ENCODE data around the gene CAMSAP1. TPM values are rescaled to one million over a fixed set of nuclear protein-coding genes. Genes with fewer than 3 reads are reported as not detected.
A peak's percentile ranks its signal among the peaks of the same experiment; 100 is the strongest.

Gene CAMSAP1
- total RNA-seq, 2 experiments from 2014 or later, result 43.2 to 46.0 TPM

- H3K9me3 Mint-ChIP-seq, result no peaks in the 10 kb centered on the region
- H3K4me3 Mint-ChIP-seq, result no peak overlapping the region
- DNase-seq, result no peak
- intact Hi-C loops (cut with micrococcal nuclease), result no loop called here
- H3K27ac Mint-ChIP-seq, result no peak overlapping the region
- CTCF ChIA-PET, result no interaction called here
- no peaks in the 10 kb centered on the region for H3K27me3 Mint-ChIP-seq
- H3K36me3 Mint-ChIP-seq, result peaks cover 15% of the 10 kb centered on the region
- peaks cover 48% of the 10 kb centered on the region for H3K4me1 Mint-ChIP-seq (ENCODE audit: low read depth)
- POLR2A ChIA-PET, result no interaction called here
Observed at GRCh38 chr9:135879619-135880018, 27.7 kb downstream of the CAMSAP1 start.

GRCh38 chr9:135879237-135879601, 28.1 kb downstream of the CAMSAP1 start:
- no peak overlapping the region for H3K4me3 Mint-ChIP-seq
- ChIA-PET POLR2A (no interaction called here), CTCF (no interaction called here)
- DNase-seq, result no peak
- peaks cover 15% of the 10 kb centered on the region for H3K36me3 Mint-ChIP-seq
- no peak overlapping the region for H3K27ac Mint-ChIP-seq
- intact Hi-C loops (cut with micrococcal nuclease), result no loop called here
- H3K4me1 Mint-ChIP-seq (ENCODE audit: low read depth), result peaks cover 44% of the 10 kb centered on the region
- no peaks in the 10 kb centered on the region for H3K9me3 Mint-ChIP-seq
- no peaks in the 10 kb centered on the region for H3K27me3 Mint-ChIP-seq

- intact Hi-C loops (cut with micrococcal nuclease), result no loop called here
- peaks cover 39% of the 10 kb centered on the region for H3K4me1 Mint-ChIP-seq (ENCODE audit: low read depth)
- ChIA-PET CTCF (interaction anchor here (1.5 kb wide), 1 partner anchor 14 kb away, joined by 6 read pairs; no protein-coding TSS in a partner anchor), POLR2A (no interaction called here)
- no peak overlapping the region for H3K4me3 Mint-ChIP-seq
- H3K27me3 Mint-ChIP-seq, result no peaks in the 10 kb centered on the region
- no peak overlapping the region for H3K27ac Mint-ChIP-seq
- no peaks in the 10 kb centered on the region for H3K9me3 Mint-ChIP-seq
- peaks cover 15% of the 10 kb centered on the region for H3K36me3 Mint-ChIP-seq
- no peak for DNase-seq
Observed at GRCh38 chr9:135878528-135879236, 28.7 kb downstream of the CAMSAP1 start.

DNA sequence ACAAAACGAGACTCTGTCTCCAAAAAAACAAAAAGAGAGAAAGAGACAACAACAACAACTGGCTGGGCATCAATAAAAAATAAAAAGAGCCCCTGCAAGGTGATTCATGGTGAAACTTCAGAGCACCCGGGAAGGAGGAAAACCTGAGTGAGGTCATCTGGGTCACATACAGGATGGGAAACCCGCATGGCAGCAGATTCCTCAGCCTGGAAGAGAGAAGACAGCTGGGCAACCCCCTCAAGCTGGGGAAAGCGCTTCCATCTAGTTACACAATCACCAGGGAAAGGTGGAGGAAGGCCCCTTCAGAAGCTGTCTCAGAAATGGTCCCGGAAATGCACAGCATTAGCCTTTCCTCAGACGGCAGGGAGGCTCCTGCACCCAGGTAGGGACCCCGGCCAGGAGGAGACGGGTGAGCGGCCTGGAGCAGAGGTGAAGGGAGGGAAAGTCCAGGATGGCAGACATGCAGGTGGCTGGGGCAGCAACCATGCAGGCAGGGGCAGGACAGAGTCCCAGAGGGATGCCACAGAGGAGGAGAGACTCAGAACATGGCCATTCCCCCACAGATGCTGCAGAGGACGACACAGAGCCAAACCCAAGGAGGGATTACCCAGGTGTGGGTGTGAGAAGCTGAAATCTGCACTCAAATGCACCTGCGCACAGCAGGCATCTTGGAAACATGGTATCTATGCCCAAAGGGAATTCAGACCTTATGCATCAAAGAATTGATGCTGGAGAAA, 29.4 kb downstream of the CAMSAP1 start:
- Mint-ChIP-seq H3K4me1 (ENCODE audit: low read depth) (peaks cover 36% of the 10 kb centered on the region), H3K27ac (no peak overlapping the region), H3K36me3 (peaks cover 15% of the 10 kb centered on the region), H3K4me3 (no peak overlapping the region), H3K27me3 (no peaks in the 10 kb centered on the region), H3K9me3 (no peaks in the 10 kb centered on the region)
- CTCF ChIA-PET, result interaction anchor here (1.5 kb wide), 1 partner anchor 14 kb away, joined by 6 read pairs; no protein-coding TSS in a partner anchor
- intact Hi-C loops (cut with micrococcal nuclease), result no loop called here
- no peak for DNase-seq
- POLR2A ChIA-PET, result no interaction called here

DNA sequence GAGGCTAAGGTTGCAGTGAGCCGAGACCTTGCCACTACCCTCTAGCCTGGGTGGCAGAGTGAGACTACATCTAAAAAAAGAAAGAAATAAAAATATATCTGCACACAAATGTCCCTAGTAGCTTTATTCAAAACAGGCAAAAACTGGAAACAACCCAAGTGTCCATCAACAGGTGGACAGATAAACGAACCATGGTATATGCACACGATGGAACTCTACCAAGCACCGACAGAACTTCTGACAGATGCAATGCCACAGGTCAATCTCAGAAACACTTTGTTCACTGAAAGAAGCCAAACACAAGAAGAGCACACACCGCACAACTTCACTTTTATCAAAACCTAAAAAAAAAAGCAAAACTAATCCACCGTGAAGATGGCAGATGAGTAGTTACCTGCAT, 30.4 kb downstream of the CAMSAP1 start:
- Mint-ChIP-seq H3K4me3 (no peak overlapping the region), H3K27ac (no peak overlapping the region), H3K36me3 (peaks cover 12% of the 10 kb centered on the region), H3K27me3 (no peaks in the 10 kb centered on the region), H3K9me3 (no peaks in the 10 kb centered on the region), H3K4me1 (ENCODE audit: low read depth) (peaks cover 37% of the 10 kb centered on the region)
- CTCF ChIA-PET, result no interaction called here
- intact Hi-C loops (cut with micrococcal nuclease), result no loop called here
- POLR2A ChIA-PET, result interaction anchor here (0.8 kb wide), 1 partner anchor 12 kb away, joined by 4 read pairs; no protein-coding TSS in a partner anchor
- DNase-seq, result no peak

DNA sequence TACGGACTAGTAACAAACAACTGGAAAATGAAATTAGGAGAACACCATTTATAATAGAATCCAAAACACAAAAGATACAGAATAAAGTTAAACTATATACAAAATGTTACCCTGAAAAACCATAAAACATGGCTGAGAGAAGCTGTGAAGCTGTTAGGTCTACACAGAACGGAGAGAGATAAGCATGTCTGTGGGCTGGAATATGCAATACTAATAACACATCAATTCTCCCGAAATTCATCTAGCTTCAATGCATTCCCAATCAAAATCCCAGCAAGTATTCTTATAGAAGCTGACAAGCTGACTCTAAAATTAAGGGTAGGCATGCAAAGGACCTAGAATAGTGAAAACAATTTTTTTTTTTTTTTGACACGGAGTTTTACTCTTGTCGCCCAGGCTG, 32.5 kb downstream of the CAMSAP1 start:
- Mint-ChIP-seq H3K36me3 (peaks cover 14% of the 10 kb centered on the region), H3K27me3 (no peaks in the 10 kb centered on the region), H3K9me3 (no peaks in the 10 kb centered on the region), H3K4me3 (no peak overlapping the region), H3K27ac (no peak overlapping the region), H3K4me1 (ENCODE audit: low read depth) (peaks cover 39% of the 10 kb centered on the region)
- POLR2A ChIA-PET, result no interaction called here
- intact Hi-C loops (cut with micrococcal nuclease), result no loop called here
- CTCF ChIA-PET, result interaction anchor here (1.2 to 2.2 kb wide), 3 partner anchors 9 to 248 kb away, joined by 3 to 9 read pairs (median 4); no protein-coding TSS in a partner anchor
- no peak for DNase-seq

DNA sequence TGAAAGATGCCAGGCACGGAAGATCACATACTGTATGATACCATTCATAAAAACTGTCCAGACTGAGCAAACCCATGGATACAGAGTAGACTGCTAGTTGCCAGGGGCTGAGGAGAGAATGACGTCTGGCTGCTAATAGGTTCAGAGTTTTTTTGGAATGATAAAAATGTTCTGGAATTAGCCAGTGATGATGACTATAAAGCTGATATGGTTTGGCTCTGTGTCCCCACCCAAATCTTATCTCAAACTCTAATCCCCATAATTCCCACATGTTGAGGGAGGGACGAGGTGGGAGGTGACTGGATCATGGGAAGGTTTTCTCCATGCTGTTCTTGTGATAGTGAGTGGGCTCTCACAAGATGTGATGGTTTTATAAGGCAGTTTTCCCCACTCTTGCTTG, 37.4 kb downstream of the CAMSAP1 start:
- Mint-ChIP-seq H3K9me3 (no peaks in the 10 kb centered on the region), H3K27me3 (no peaks in the 10 kb centered on the region), H3K4me3 (no peak overlapping the region), H3K36me3 (peaks cover 20% of the 10 kb centered on the region), H3K27ac (no peak overlapping the region), H3K4me1 (ENCODE audit: low read depth) (peaks cover 27% of the 10 kb centered on the region)
- DNase-seq, result no peak
- POLR2A ChIA-PET, result no interaction called here
- intact Hi-C loops (cut with micrococcal nuclease), result no loop called here
- CTCF ChIA-PET, result interaction anchor here (0.7 kb wide), 1 partner anchor 18 kb away, joined by 5 read pairs; no protein-coding TSS in a partner anchor

- DNase-seq, result no peak
- POLR2A ChIA-PET, result no interaction called here
- Mint-ChIP-seq H3K27me3 (no peaks in the 10 kb centered on the region), H3K9me3 (no peaks in the 10 kb centered on the region), H3K4me1 (ENCODE audit: low read depth) (peaks cover 50% of the 10 kb centered on the region), H3K4me3 (no peak overlapping the region), H3K36me3 (peaks cover 43% of the 10 kb centered on the region), H3K27ac (no peak overlapping the region)
- intact Hi-C loops (cut with micrococcal nuclease), result no loop called here
- CTCF ChIA-PET, result interaction anchor here (0.7 to 1.2 kb wide), 8 partner anchors 10 to 191 kb away, joined by 3 to 4 read pairs (median 3); partner anchors contain the start of gene UBAC1
Observed at GRCh38 chr9:135865531-135865930, 41.8 kb downstream of the CAMSAP1 start.

DNA sequence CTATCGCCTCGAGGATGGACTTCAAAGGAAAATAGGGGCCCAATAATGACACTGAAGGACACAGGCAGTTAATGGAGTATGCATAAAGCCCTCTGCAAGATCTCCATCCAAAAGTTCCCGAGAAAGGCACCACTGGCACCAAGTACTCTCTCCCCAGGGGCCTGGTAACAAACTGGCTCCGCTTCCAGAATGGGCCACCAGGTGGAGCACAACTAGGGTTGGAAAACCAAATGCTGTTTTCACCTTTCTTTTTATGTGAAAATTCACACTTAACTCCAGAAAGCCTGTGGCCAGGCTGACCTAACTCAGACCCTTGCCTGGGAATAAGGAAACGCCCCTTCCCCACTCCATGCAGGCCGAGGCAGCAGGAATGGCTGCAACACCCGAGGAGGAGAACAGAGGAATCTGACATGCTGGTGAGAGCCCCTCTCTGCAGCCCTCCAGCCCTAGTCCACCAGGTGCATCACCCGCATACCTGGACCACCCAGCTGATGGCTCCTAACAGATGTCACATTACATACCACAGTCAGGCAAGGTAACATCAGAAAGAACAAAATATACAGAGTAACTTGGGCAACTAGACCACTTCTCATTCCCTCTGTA, 42.8 kb downstream of the CAMSAP1 start:
- POLR2A ChIA-PET, result no interaction called here
- DNase-seq, result peak; percentile 81
- Mint-ChIP-seq H3K4me3 (no peak overlapping the region), H3K27me3 (no peaks in the 10 kb centered on the region), H3K4me1 (ENCODE audit: low read depth) (peaks cover 51% of the 10 kb centered on the region), H3K36me3 (peaks cover 37% of the 10 kb centered on the region), H3K27ac (no peak overlapping the region), H3K9me3 (no peaks in the 10 kb centered on the region)
- intact Hi-C loops (cut with micrococcal nuclease), result loop anchor here (5.0 kb wide), 1 partner anchor 248 kb away; no protein-coding TSS in a partner anchor
- CTCF ChIA-PET, result interaction anchor here (0.6 to 1.8 kb wide), 16 partner anchors 9 to 260 kb away, joined by 3 to 16 read pairs (median 4); partner anchors contain the start of gene UBAC1

- Mint-ChIP-seq H3K36me3 (peaks cover 40% of the 10 kb centered on the region), H3K27ac (peak overlapping the region; percentile 74), H3K9me3 (no peaks in the 10 kb centered on the region), H3K4me1 (ENCODE audit: low read depth) (peaks cover 54% of the 10 kb centered on the region), H3K27me3 (no peaks in the 10 kb centered on the region), H3K4me3 (no peak overlapping the region)
- peak; percentile 41 for DNase-seq
- intact Hi-C loops (cut with micrococcal nuclease), result loop anchor here (1.0 to 5.0 kb wide), 3 partner anchors 42 to 249 kb away; no protein-coding TSS in a partner anchor
- CTCF ChIA-PET, result interaction anchor here (1.6 to 1.8 kb wide), 2 partner anchors 11 to 14 kb away, joined by 6 to 9 read pairs; no protein-coding TSS in a partner anchor
- POLR2A ChIA-PET, result no interaction called here
Observed at GRCh38 chr9:135862809-135863208, 44.5 kb downstream of the CAMSAP1 start.

GRCh38 chr9:135858491-135859185, 48.7 kb downstream of the CAMSAP1 start:
- POLR2A ChIA-PET, result no interaction called here
- intact Hi-C loops (cut with micrococcal nuclease), result no loop called here

DNA sequence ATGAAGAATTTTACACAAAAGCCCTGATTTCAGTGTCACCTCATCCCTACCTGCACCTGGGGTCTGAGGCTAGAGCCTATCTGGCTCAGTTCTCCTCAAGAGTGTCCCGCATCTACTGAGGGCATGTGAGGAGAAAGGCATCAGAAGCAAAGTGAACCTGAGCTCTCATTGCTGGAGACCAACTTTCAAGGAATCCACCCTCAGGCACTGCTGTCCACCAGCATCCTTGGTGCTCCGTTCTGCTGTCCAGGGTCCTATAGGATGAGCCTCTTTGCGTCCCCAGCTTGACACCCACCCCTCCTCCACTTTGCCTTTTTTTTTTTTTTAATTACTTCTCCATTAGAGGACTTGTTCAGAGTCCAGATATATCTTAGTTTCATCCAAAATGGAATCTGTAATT, 49.5 kb downstream of the CAMSAP1 start:
- Mint-ChIP-seq H3K9me3 (no peaks in the 10 kb centered on the region), H3K27me3 (no peaks in the 10 kb centered on the region), H3K4me1 (ENCODE audit: low read depth) (peaks cover 23% of the 10 kb centered on the region), H3K27ac (no peak overlapping the region), H3K4me3 (no peak overlapping the region), H3K36me3 (peaks cover 30% of the 10 kb centered on the region)
- CTCF ChIA-PET, result no interaction called here
- DNase-seq, result no peak
- intact Hi-C loops (cut with micrococcal nuclease), result no loop called here
- POLR2A ChIA-PET, result no interaction called here

More at GRCh38 chr9:135858491-135859185, 48.7 kb downstream of the CAMSAP1 start:
- no peaks in the 10 kb centered on the region for H3K9me3 Mint-ChIP-seq
- no peaks in the 10 kb centered on the region for H3K27me3 Mint-ChIP-seq
- DNase-seq, result peak; percentile 28
- H3K4me3 Mint-ChIP-seq, result no peak overlapping the region
- no peak overlapping the region for H3K27ac Mint-ChIP-seq
- peaks cover 34% of the 10 kb centered on the region for H3K36me3 Mint-ChIP-seq
- CTCF ChIA-PET, result no interaction called here
- H3K4me1 Mint-ChIP-seq (ENCODE audit: low read depth), result peaks cover 31% of the 10 kb centered on the region

Measured in activated CD4-positive, alpha-beta memory T cell treated with anti-CD3 and anti-CD28 coated beads for 36 hours (primary cell).